ENCODE data around the gene MED27.

MED27 gene

GRCh38 chr9:131811405-131811804 is 268.3 kb downstream of the MED27 start:
- H2BK12ac ChIP-seq (ENCODE audit: low read length): no peak overlapping the region
- H3K23ac ChIP-seq (ENCODE audit: low read length): no peak overlapping the region
- no peak overlapping the region for H3K9ac ChIP-seq (ENCODE audit: low read length)
- no peaks in the 10 kb centered on the region for H3K79me1 ChIP-seq (ENCODE audit: low read length)
- no peak overlapping the region for H3K14ac ChIP-seq (ENCODE audit: low read length)
- no peak overlapping the region for H2BK120ac ChIP-seq (ENCODE audit: insufficient read depth, low read length, poor library complexity)
- no peak overlapping the region for H4K91ac ChIP-seq (ENCODE audit: low read depth, low read length)
- H3K9me3 ChIP-seq (ENCODE audit: insufficient read depth, low read depth, low read length): no peaks in the 10 kb centered on the region
- H3K18ac ChIP-seq (ENCODE audit: low read length): no peak overlapping the region
- H3K4me1 ChIP-seq (ENCODE audit: control insufficient read depth in 1 of 2, insufficient read depth in 2 of 2, low read length in 2 of 2): peaks cover 7 to 12% of the 10 kb centered on the region in 2 experiments
- no CpG with 5 or more reads among the region's 11 CpGs for WGBS (ENCODE audit: extremely low coverage, insufficient coverage, insufficient read length)
- no peaks in the 10 kb centered on the region for H3K79me2 ChIP-seq (ENCODE audit: control insufficient read depth, insufficient read depth, low read length, poor library complexity)
- no peak overlapping the region for H4K8ac ChIP-seq (ENCODE audit: low read depth, low read length)
- no peak overlapping the region for H3K4me2 ChIP-seq (ENCODE audit: low read length)
- H3K27ac ChIP-seq (ENCODE audit: low read depth, low read length): no peak overlapping the region
- H2AFZ ChIP-seq (ENCODE audit: insufficient read depth, low read length, poor library complexity): no peak overlapping the region
- no peak for DNase-seq
- no peak overlapping the region for H2AK5ac ChIP-seq (ENCODE audit: low read length)
- no peak overlapping the region for H3K4ac ChIP-seq (ENCODE audit: low read depth, low read length)
- H3K27me3 ChIP-seq (ENCODE audit: insufficient read depth, low read length): no peaks in the 10 kb centered on the region
- H4K12ac ChIP-seq (ENCODE audit: low read depth, low read length): no peak overlapping the region
- no peaks in the 10 kb centered on the region for H3K36me3 ChIP-seq (ENCODE audit: control insufficient read depth in 1 of 2, insufficient read depth in 2 of 2, low read length in 2 of 2)
- H3K4me3 ChIP-seq (ENCODE audit: low read depth, low read length): no peak overlapping the region
- no peak overlapping the region for H2BK5ac ChIP-seq (ENCODE audit: low read depth, low read length, poor library complexity)

DNA sequence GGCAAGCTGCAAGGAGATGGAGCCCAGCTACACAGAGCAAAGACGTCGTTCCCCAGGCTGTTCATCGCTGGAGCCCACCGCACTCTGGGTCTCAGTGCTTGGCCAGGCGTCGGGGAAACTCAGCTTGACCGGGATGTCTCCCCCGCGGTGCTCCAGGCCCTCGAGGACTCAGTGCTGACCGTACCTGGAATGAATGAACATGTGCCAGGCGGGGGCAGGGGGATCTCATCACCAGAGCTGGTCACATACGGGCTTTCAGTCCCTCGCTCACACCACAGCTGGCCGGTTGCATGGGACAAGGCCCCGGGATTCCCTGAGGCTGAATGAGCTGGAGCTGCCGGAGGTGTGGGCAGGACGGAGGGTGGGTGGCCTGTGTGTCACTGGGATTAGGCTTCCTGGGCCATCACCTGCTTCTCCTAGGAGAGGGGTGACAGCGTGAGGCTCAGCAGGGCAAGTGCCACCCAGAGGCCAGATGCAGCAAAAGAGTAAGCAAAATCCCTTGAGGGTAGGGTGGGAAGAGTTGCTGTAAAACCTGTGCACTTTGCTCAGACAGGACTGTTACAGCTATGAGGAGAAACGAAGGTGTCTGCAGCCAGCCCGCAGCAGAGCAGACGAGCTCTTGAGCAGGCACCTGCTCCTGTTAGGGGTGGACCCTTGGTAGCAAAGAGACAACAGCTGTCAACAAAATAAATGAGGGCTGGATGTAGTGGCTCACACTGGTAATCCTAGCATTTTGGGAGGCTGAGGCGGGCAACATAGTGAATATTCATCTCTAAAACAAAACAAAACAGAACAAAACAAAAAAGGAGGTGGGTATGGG is 269.1 kb downstream of the MED27 start:
- H3K79me2 ChIP-seq (ENCODE audit: control insufficient read depth, insufficient read depth, low read length, poor library complexity): no peaks in the 10 kb centered on the region
- no peaks in the 10 kb centered on the region for H3K36me3 ChIP-seq (ENCODE audit: control insufficient read depth in 1 of 2, insufficient read depth in 2 of 2, low read length in 2 of 2)
- no peaks in the 10 kb centered on the region for H3K9me3 ChIP-seq (ENCODE audit: insufficient read depth, low read depth, low read length)
- no peak overlapping the region for H3K18ac ChIP-seq (ENCODE audit: low read length)
- no peak overlapping the region for H2AFZ ChIP-seq (ENCODE audit: insufficient read depth, low read length, poor library complexity)
- H3K79me1 ChIP-seq (ENCODE audit: low read length): no peaks in the 10 kb centered on the region
- no peak overlapping the region for H3K27ac ChIP-seq (ENCODE audit: low read depth, low read length)
- H2BK12ac ChIP-seq (ENCODE audit: low read length): no peak overlapping the region
- H3K4ac ChIP-seq (ENCODE audit: low read depth, low read length): no peak overlapping the region
- H3K23ac ChIP-seq (ENCODE audit: low read length): no peak overlapping the region
- no peak overlapping the region for H4K91ac ChIP-seq (ENCODE audit: low read depth, low read length)
- WGBS (ENCODE audit: extremely low coverage, insufficient coverage, insufficient read length): no CpG with 5 or more reads among the region's 23 CpGs
- peaks cover 7 to 12% of the 10 kb centered on the region in 2 experiments for H3K4me1 ChIP-seq (ENCODE audit: control insufficient read depth in 1 of 2, insufficient read depth in 2 of 2, low read length in 2 of 2)
- H4K12ac ChIP-seq (ENCODE audit: low read depth, low read length): no peak overlapping the region
- no peak overlapping the region for H3K4me3 ChIP-seq (ENCODE audit: low read depth, low read length)
- H2AK5ac ChIP-seq (ENCODE audit: low read length): no peak overlapping the region
- no peak overlapping the region for H3K14ac ChIP-seq (ENCODE audit: low read length)
- H2BK120ac ChIP-seq (ENCODE audit: insufficient read depth, low read length, poor library complexity): no peak overlapping the region
- DNase-seq: peak in 1 of 2 donors; percentile 10
- H3K9ac ChIP-seq (ENCODE audit: low read length): no peak overlapping the region
- no peak overlapping the region for H2BK5ac ChIP-seq (ENCODE audit: low read depth, low read length, poor library complexity)
- no peaks in the 10 kb centered on the region for H3K27me3 ChIP-seq (ENCODE audit: insufficient read depth, low read length)
- H4K8ac ChIP-seq (ENCODE audit: low read depth, low read length): no peak overlapping the region
- H3K4me2 ChIP-seq (ENCODE audit: low read length): no peak overlapping the region

Measured in trophoblast cell (in vitro differentiated cells and primary cell).